ENCODE measurements around the gene FBXL12. TPM values are rescaled to one million over a fixed set of nuclear protein-coding genes. Genes with fewer than 3 reads are reported as not detected.
A peak's percentile ranks its signal among the peaks of the same experiment; 100 is the strongest.

Gene FBXL12
- total RNA-seq (10 to 100 TPM; 10.2 to 10.3 TPM), polyA plus RNA-seq (10 to 100 TPM in 1 of 2 donors, 1 to 10 TPM in 1; 10.0 to 11.7 TPM)

- peaks cover 0 to 2% (median 0%) of the 10 kb centered on the region in 4 donors for H3K36me3 ChIP-seq (ENCODE audit: control insufficient read depth in 4 of 4, insufficient read depth in 3 of 4, low read depth in 1 of 4, low read length in 3 of 4)
- peak within 1 kb of the TSS; percentile 69 to 75 for H3K9ac ChIP-seq (ENCODE audit: low read depth in 1 of 2, low read length in 2 of 2)
- H3K4me3 ChIP-seq (ENCODE audit: low read depth in 1 of 3, low read length in 3 of 3): peak within 1 kb of the TSS; percentile 86 to 92 (median 90)
- peak; percentile 83 for TF ChIP-seq MAX (IDR thresholded peaks at IDR 0.05)
- TF ChIP-seq CTCF (IDR thresholded peaks at IDR 0.05; ENCODE audit: low read depth, low read length, missing input control): no peak
- TF ChIP-seq SP1 (IDR thresholded peaks at IDR 0.05): peak; percentile 99
- peak; percentile 92 for TF ChIP-seq HNF4G (IDR thresholded peaks at IDR 0.05)
- TF ChIP-seq FOXA1 (IDR thresholded peaks at IDR 0.05): peak; percentile 43
- no peak for TF ChIP-seq FOXA2 (IDR thresholded peaks at IDR 0.05)
- peak; percentile 29 to 38 for TF ChIP-seq JUND (IDR thresholded peaks at IDR 0.05)
- peak; percentile 82 for TF ChIP-seq TAF1 (conservative IDR thresholded peaks at IDR 0.05)
- peak; percentile 84 to 94 for TF ChIP-seq GABPA (IDR thresholded peaks at IDR 0.05 in 1 of 2, conservative IDR thresholded peaks at IDR 0.05 in 1 of 2)
- peak; percentile 82 to 87 for TF ChIP-seq HNF4A (conservative IDR thresholded peaks at IDR 0.05)
- peak; percentile 55 for TF ChIP-seq ZBTB33 (IDR thresholded peaks at IDR 0.05)
- TF ChIP-seq ATF3 (IDR thresholded peaks at IDR 0.05): no peak
- TF ChIP-seq EGR1 (IDR thresholded peaks at IDR 0.05; ENCODE audit: low read depth in 2 of 2): peak in 1 of 2 donors; percentile 11
- peak; percentile 3 to 73 for TF ChIP-seq RXRA (IDR thresholded peaks at IDR 0.05)
- TF ChIP-seq RAD21 (IDR thresholded peaks at IDR 0.05): peak in 1 of 2 donors; percentile 12
- peak; percentile 77 for TF ChIP-seq NR2F2 (IDR thresholded peaks at IDR 0.05)
- peak; percentile 88 for TF ChIP-seq REST (IDR thresholded peaks at IDR 0.05)
- peak; percentile 96 for TF ChIP-seq YY1 (IDR thresholded peaks at IDR 0.05)
- H3K27me3 ChIP-seq (ENCODE audit: control insufficient read depth in 4 of 4, insufficient read depth in 4 of 4, low read length in 3 of 4): no peaks in the 10 kb centered on the region
- H3K27ac ChIP-seq (ENCODE audit: low read depth in 1 of 2, low read length in 2 of 2): peak within 1 kb of the TSS; percentile 88 to 91
- DNase-seq (ENCODE audit: low spot score): peak; percentile 100
- peaks cover 7 to 18% (median 16%) of the 10 kb centered on the region in 4 donors for H3K4me1 ChIP-seq (ENCODE audit: control insufficient read depth in 4 of 4, insufficient read depth in 4 of 4, low read length in 3 of 4)
- under 1% methylated on average over 82 of the region's 82 CpGs for WGBS
- no peaks in the 10 kb centered on the region for H3K9me3 ChIP-seq (ENCODE audit: control insufficient read depth in 4 of 4, low read length in 3 of 4)
Measured at GRCh38 chr19:9818734-9819595, at the start of gene FBXL12. FBXL12 (minus strand) TSS chr19:9819079; CDS start chr19:9818813, 266 bp downstream.

Data from liver (tissue), 9 donors.